ENCODE data around the gene KCNAB1. TPM values are rescaled to one million over a fixed set of nuclear protein-coding genes. Genes with fewer than 3 reads are reported as not detected.

The KCNAB1 gene
- polyA plus RNA-seq, 1 donor (not counting 4 experiments of a cell fraction or from before 2014, with no cell fraction given) = 0.03 TPM

- no peak overlapping the region for H3K9ac ChIP-seq (ENCODE audit: control insufficient read depth, extremely low read depth, insufficient read depth, low read length)
- peaks cover 5% of the 10 kb centered on the region for H3K27me3 ChIP-seq (ENCODE audit: control insufficient read depth, extremely low read depth, insufficient read depth, low read length)
- H3K9me3 ChIP-seq (ENCODE audit: control insufficient read depth, low read depth, low read length) = no peaks in the 10 kb centered on the region
- no peaks in the 10 kb centered on the region for H3K36me3 ChIP-seq (ENCODE audit: control insufficient read depth in 2 of 2, extremely low read depth in 1 of 2, insufficient read depth in 2 of 2, low read length in 2 of 2)
- no peaks in the 10 kb centered on the region for H3K79me2 ChIP-seq (ENCODE audit: control insufficient read depth, insufficient read depth, low read length)
- H3K4me1 ChIP-seq (ENCODE audit: control insufficient read depth, extremely low read depth, insufficient read depth, low read length) = peaks cover 3% of the 10 kb centered on the region
- H2AFZ ChIP-seq (ENCODE audit: control insufficient read depth, low read length) = no peak overlapping the region
- H3K4me3 ChIP-seq (ENCODE audit: control insufficient read depth in 2 of 3, extremely low read depth in 1 of 3, insufficient read depth in 2 of 3, low read depth in 1 of 3, low read length in 3 of 3) = no peak overlapping the region
- no peaks in the 10 kb centered on the region for H3K9me1 ChIP-seq (ENCODE audit: control insufficient read depth, extremely low read depth, insufficient read depth, low read length)
- no peak for FAIRE-seq
- TF ChIP-seq, protein P1, sequence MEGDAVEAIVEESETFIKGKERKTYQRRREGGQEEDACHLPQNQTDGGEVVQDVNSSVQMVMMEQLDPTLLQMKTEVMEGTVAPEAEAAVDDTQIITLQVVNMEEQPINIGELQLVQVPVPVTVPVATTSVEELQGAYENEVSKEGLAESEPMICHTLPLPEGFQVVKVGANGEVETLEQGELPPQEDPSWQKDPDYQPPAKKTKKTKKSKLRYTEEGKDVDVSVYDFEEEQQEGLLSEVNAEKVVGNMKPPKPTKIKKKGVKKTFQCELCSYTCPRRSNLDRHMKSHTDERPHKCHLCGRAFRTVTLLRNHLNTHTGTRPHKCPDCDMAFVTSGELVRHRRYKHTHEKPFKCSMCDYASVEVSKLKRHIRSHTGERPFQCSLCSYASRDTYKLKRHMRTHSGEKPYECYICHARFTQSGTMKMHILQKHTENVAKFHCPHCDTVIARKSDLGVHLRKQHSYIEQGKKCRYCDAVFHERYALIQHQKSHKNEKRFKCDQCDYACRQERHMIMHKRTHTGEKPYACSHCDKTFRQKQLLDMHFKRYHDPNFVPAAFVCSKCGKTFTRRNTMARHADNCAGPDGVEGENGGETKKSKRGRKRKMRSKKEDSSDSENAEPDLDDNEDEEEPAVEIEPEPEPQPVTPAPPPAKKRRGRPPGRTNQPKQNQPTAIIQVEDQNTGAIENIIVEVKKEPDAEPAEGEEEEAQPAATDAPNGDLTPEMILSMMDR (optimal IDR thresholded peaks at IDR 0.05 in 1 of 3, IDR thresholded peaks at IDR 0.05 in 1 of 3, conservative IDR thresholded peaks at IDR 0.05 in 1 of 3; ENCODE audit: extremely low read depth in 1 of 3, insufficient read depth in 2 of 3, low read length in 3 of 3) = no peak
- no peak for TF ChIP-seq EZH2 (IDR thresholded peaks at IDR 0.05; ENCODE audit: low read length)
- dilution Hi-C loops (cut with MboI; ENCODE audit: extremely low pct_ligation_motif_present, low sequenced_read_pairs) = no loop called here
- no peak overlapping the region for H3K4me2 ChIP-seq (ENCODE audit: control insufficient read depth, extremely low read depth, insufficient read depth, low read depth, low read length)
- no peak for DNase-seq (ENCODE audit: low read depth, low spot score)
- H3K27ac ChIP-seq (ENCODE audit: control insufficient read depth, insufficient read depth, low read length) = no peak overlapping the region
- no peaks in the 10 kb centered on the region for H4K20me1 ChIP-seq (ENCODE audit: control insufficient read depth, extremely low read depth, insufficient read depth, low read length)
Measured at GRCh38 chr3:156148946-156149381, 28.6 kb downstream of the KCNAB1 start.

GRCh38 chr3:156149876-156150275, 29.5 kb downstream of the KCNAB1 start:
- Histone ChIP-seq H2AFZ (ENCODE audit: control insufficient read depth, low read length) (no peak overlapping the region), H3K9me1 (ENCODE audit: control insufficient read depth, extremely low read depth, insufficient read depth, low read length) (no peaks in the 10 kb centered on the region), H3K4me3 (ENCODE audit: control insufficient read depth in 2 of 3, extremely low read depth in 1 of 3, insufficient read depth in 2 of 3, low read depth in 1 of 3, low read length in 3 of 3) (no peak overlapping the region), H3K79me2 (ENCODE audit: control insufficient read depth, insufficient read depth, low read length) (no peaks in the 10 kb centered on the region), H3K9me3 (ENCODE audit: control insufficient read depth, low read depth, low read length) (no peaks in the 10 kb centered on the region), H3K27ac (ENCODE audit: control insufficient read depth, insufficient read depth, low read length) (no peak overlapping the region), H3K27me3 (ENCODE audit: control insufficient read depth, extremely low read depth, insufficient read depth, low read length) (peaks cover 5% of the 10 kb centered on the region), H4K20me1 (ENCODE audit: control insufficient read depth, extremely low read depth, insufficient read depth, low read length) (no peaks in the 10 kb centered on the region), H3K9ac (ENCODE audit: control insufficient read depth, extremely low read depth, insufficient read depth, low read length) (no peak overlapping the region), H3K4me1 (ENCODE audit: control insufficient read depth, extremely low read depth, insufficient read depth, low read length) (peaks cover 3% of the 10 kb centered on the region), H3K4me2 (ENCODE audit: control insufficient read depth, extremely low read depth, insufficient read depth, low read depth, low read length) (no peak overlapping the region), H3K36me3 (ENCODE audit: control insufficient read depth in 2 of 2, extremely low read depth in 1 of 2, insufficient read depth in 2 of 2, low read length in 2 of 2) (no peaks in the 10 kb centered on the region)
- TF ChIP-seq EZH2 (IDR thresholded peaks at IDR 0.05; ENCODE audit: low read length) = no peak
- TF ChIP-seq, protein P1 (optimal IDR thresholded peaks at IDR 0.05 in 1 of 3, IDR thresholded peaks at IDR 0.05 in 1 of 3, conservative IDR thresholded peaks at IDR 0.05 in 1 of 3; ENCODE audit: extremely low read depth in 1 of 3, insufficient read depth in 2 of 3, low read length in 3 of 3) = no peak
- DNase-seq (ENCODE audit: low read depth, low spot score) (no peak), FAIRE-seq (no peak)
- dilution Hi-C loops (cut with MboI; ENCODE audit: extremely low pct_ligation_motif_present, low sequenced_read_pairs) = loop anchor here (25.0 kb wide), 1 partner anchor 362 kb away; no protein-coding TSS in a partner anchor

All from keratinocyte (primary cell).